Fibroblast of skin of scalp (primary cell): ENCODE results near the gene STK39.

Experiments
- DNase-seq: peaks from one replicate; pipeline ENCODE4 v3.0.0-alpha.2; 2013

The STK39 gene

GRCh38 chr2:168182550-168183249 lies 64.7 kb downstream of the STK39 start:
- DNase-seq, result no peak

GRCh38 chr2:168181825-168182224 lies 65.6 kb downstream of the STK39 start:
- DNase-seq, result no peak

GRCh38 chr2:168180914-168181313 lies 66.5 kb downstream of the STK39 start:
- DNase-seq, result no peak

- no peak for DNase-seq
These were observed 66.9 kb downstream of the STK39 start for GRCh38 chr2:168180483-168180882.

GRCh38 chr2:168179592-168179991 lies 67.8 kb downstream of the STK39 start:
- DNase-seq, result no peak

GRCh38 chr2:168178520-168179324 lies 68.7 kb downstream of the STK39 start:
- no peak for DNase-seq

GRCh38 chr2:168176402-168176801 lies 71.0 kb downstream of the STK39 start:
- DNase-seq, result no peak

- no peak for DNase-seq
These were observed 71.9 kb downstream of the STK39 start for GRCh38 chr2:168175469-168175868.

GRCh38 chr2:168174756-168175155 lies 72.6 kb downstream of the STK39 start:
- no peak for DNase-seq

GRCh38 chr2:168172071-168172470 lies 75.3 kb downstream of the STK39 start:
- DNase-seq, result no peak

GRCh38 chr2:168171059-168171762 lies 76.2 kb downstream of the STK39 start:
- no peak for DNase-seq

- DNase-seq, result no peak
These were observed 78.2 kb downstream of the STK39 start for GRCh38 chr2:168169097-168169745.

GRCh38 chr2:168167511-168168263 lies 79.7 kb downstream of the STK39 start:
- DNase-seq, result no peak

GRCh38 chr2:168166902-168167510 lies 80.4 kb downstream of the STK39 start:
- DNase-seq, result no peak

GRCh38 chr2:168165985-168166901 lies 81.2 kb downstream of the STK39 start:
- DNase-seq, result no peak

- peak; percentile 72 for DNase-seq
These were observed 82.0 kb downstream of the STK39 start for GRCh38 chr2:168165397-168165796.

GRCh38 chr2:168160897-168161296 lies 86.5 kb downstream of the STK39 start:
- DNase-seq, result no peak

GRCh38 chr2:168159754-168160585 lies 87.4 kb downstream of the STK39 start:
- no peak for DNase-seq

- no peak for DNase-seq
These were observed 88.8 kb downstream of the STK39 start for GRCh38 chr2:168158586-168158985.

GRCh38 chr2:168157926-168158325 lies 89.5 kb downstream of the STK39 start:
- DNase-seq, result no peak
